ENCODE results near the gene C2orf81.
A peak's percentile ranks its signal among the peaks of the same experiment; 100 is the strongest.

C2orf81 gene

GRCh38 chr2:74458132-74458937, 36.9 kb upstream of the C2orf81 start, which contains the start of gene WBP1:
Gene WBP1 (plus strand): TSS chr2:74458438. CDS start chr2:74458603, 165 bp downstream.
- H3K4me1 ChIP-seq (ENCODE audit: control insufficient read depth in 5 of 5, insufficient read depth in 5 of 5, low read length in 5 of 5): peaks cover 11 to 44% (median 39%) of the 10 kb centered on the region in 5 donors
- H3K9me3 ChIP-seq (ENCODE audit: control insufficient read depth in 5 of 5, low read length in 5 of 5): no peaks in the 10 kb centered on the region
- H3K4me3 ChIP-seq (ENCODE audit: low read depth in 1 of 5, low read length in 5 of 5): peak within 1 kb of the TSS; percentile 83 to 97 (median 86)
- peak within 1 kb of the TSS; percentile 68 to 89 (median 86) for H3K9ac ChIP-seq (ENCODE audit: low read length in 5 of 5)
- no peaks in the 10 kb centered on the region for H3K27me3 ChIP-seq (ENCODE audit: control insufficient read depth in 5 of 5, insufficient read depth in 4 of 5, low read length in 5 of 5)
- peaks cover 0 to 24% (median 21%) of the 10 kb centered on the region in 5 donors for H3K36me3 ChIP-seq (ENCODE audit: control insufficient read depth in 5 of 5, insufficient read depth in 5 of 5, low read length in 5 of 5)
- H3K27ac ChIP-seq (ENCODE audit: low read depth, low read length): peak within 1 kb of the TSS; percentile 97

DNA sequence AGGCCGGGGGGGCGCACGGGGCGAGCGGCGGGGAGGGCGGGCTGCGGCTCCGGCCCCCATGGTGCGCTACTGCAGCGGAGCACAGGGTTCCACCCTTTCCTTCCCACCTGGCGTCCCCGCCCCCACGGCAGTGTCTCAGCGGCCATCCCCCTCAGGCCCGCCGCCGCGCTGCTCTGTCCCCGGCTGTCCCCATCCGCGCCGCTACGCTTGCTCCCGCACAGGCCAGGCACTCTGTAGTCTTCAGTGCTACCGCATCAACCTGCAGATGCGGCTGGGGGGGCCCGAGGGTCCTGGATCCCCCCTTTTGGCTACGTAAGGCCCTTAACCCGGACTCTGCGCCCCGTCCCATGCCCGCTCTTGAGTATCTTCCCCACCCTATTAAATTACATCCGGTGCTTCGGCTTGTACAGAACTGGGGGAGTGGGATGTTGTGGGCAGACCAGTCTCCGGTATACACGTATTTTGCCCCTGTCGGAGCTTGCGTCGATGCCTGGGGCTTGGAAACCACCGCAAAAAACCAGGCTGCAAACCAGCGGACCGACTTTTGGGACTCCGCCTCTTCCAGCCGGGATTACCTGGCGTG, 36.2 kb upstream of the C2orf81 start:
- Histone ChIP-seq H3K36me3 (ENCODE audit: control insufficient read depth in 5 of 5, insufficient read depth in 5 of 5, low read length in 5 of 5) (peaks cover 0 to 18% (median 17%) of the 10 kb centered on the region in 5 donors), H3K4me1 (ENCODE audit: control insufficient read depth in 5 of 5, insufficient read depth in 5 of 5, low read length in 5 of 5) (peaks cover 11 to 44% (median 39%) of the 10 kb centered on the region in 5 donors), H3K27me3 (ENCODE audit: control insufficient read depth in 5 of 5, insufficient read depth in 4 of 5, low read length in 5 of 5) (no peaks in the 10 kb centered on the region)

GRCh38 chr2:74457129-74457548, 35.7 kb upstream of the C2orf81 start:
- Histone ChIP-seq H3K4me3 (ENCODE audit: low read depth in 1 of 5, low read length in 5 of 5) (peak overlapping the region; percentile 68 to 88 (median 86)), H3K36me3 (ENCODE audit: control insufficient read depth in 5 of 5, insufficient read depth in 5 of 5, low read length in 5 of 5) (peaks cover 0 to 13% (median 12%) of the 10 kb centered on the region in 5 donors), H3K27me3 (ENCODE audit: control insufficient read depth in 5 of 5, insufficient read depth in 4 of 5, low read length in 5 of 5) (no peaks in the 10 kb centered on the region), H3K9me3 (ENCODE audit: control insufficient read depth in 5 of 5, low read length in 5 of 5) (no peaks in the 10 kb centered on the region), H3K9ac (ENCODE audit: low read length in 5 of 5) (peak overlapping the region in 4 of 5 donors; percentile 38 to 68 (median 53)), H3K27ac (ENCODE audit: low read depth, low read length) (peak overlapping the region; percentile 97), H3K4me1 (ENCODE audit: control insufficient read depth in 5 of 5, insufficient read depth in 5 of 5, low read length in 5 of 5) (peaks cover 11 to 44% (median 39%) of the 10 kb centered on the region in 5 donors)

More for the DNA sequence above, 36.2 kb upstream of the C2orf81 start:
- Histone ChIP-seq H3K9ac (ENCODE audit: low read length in 5 of 5) (peak overlapping the region; percentile 68 to 89 (median 86)), H3K9me3 (ENCODE audit: control insufficient read depth in 5 of 5, low read length in 5 of 5) (no peaks in the 10 kb centered on the region), H3K27ac (ENCODE audit: low read depth, low read length) (peak overlapping the region; percentile 97), H3K4me3 (ENCODE audit: low read depth in 1 of 5, low read length in 5 of 5) (peak overlapping the region; percentile 83 to 91 (median 86))

GRCh38 chr2:74454654-74455511, 33.5 kb upstream of the C2orf81 start, which contains the start of gene INO80B:
Gene INO80B (plus strand): TSS chr2:74455087. CDS start chr2:74455117, 30 bp downstream.
- Histone ChIP-seq H3K4me1 (ENCODE audit: control insufficient read depth in 5 of 5, insufficient read depth in 5 of 5, low read length in 5 of 5) (peaks cover 11 to 44% (median 39%) of the 10 kb centered on the region in 5 donors), H3K27me3 (ENCODE audit: control insufficient read depth in 5 of 5, insufficient read depth in 4 of 5, low read length in 5 of 5) (no peaks in the 10 kb centered on the region), H3K4me3 (ENCODE audit: low read depth in 1 of 5, low read length in 5 of 5) (peak within 1 kb of the TSS; percentile 76 to 91 (median 87)), H3K9me3 (ENCODE audit: control insufficient read depth in 5 of 5, low read length in 5 of 5) (no peaks in the 10 kb centered on the region), H3K9ac (ENCODE audit: low read length in 5 of 5) (peak within 1 kb of the TSS; percentile 73 to 90 (median 82)), H3K36me3 (ENCODE audit: control insufficient read depth in 5 of 5, insufficient read depth in 5 of 5, low read length in 5 of 5) (no peaks in the 10 kb centered on the region), H3K27ac (ENCODE audit: low read depth, low read length) (peak within 1 kb of the TSS; percentile 79)

DNA sequence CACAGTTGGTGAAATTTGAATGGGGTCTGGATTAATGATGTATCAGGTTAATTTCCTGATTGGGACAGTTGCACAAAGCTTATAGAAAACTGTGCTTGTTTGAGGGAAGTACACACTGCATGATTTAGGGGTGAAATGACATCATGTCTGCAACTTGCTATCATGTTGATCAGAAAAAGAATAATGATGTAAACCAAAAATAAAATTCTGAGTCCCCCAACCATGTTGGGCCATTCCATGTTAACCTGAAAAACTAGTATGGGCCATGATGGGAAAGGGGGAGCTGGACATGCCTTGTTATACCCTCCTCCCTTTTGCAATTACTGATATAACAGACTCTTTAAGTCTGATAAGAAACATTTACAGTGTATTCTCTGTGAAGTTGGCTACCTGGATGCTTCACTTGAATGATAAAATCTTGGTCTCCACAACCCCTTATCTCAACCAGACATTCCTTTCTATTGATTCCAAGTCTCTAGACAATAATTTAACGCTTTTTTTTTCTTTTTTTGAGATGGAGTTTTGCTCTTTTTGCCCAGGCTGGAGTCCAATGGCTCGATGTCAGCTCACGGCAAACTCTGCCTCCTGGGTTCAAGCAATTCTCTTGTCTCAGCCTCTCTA, 29.3 kb upstream of the C2orf81 start:
- H3K4me1 ChIP-seq (ENCODE audit: control insufficient read depth in 5 of 5, insufficient read depth in 5 of 5, low read length in 5 of 5): peaks cover 7 to 12% (median 12%) of the 10 kb centered on the region in 5 donors
- H3K9me3 ChIP-seq (ENCODE audit: control insufficient read depth in 5 of 5, low read length in 5 of 5): no peaks in the 10 kb centered on the region
- no peak overlapping the region for H3K4me3 ChIP-seq (ENCODE audit: low read depth in 1 of 5, low read length in 5 of 5)
- H3K27ac ChIP-seq (ENCODE audit: low read depth, low read length): no peak overlapping the region
- H3K27me3 ChIP-seq (ENCODE audit: control insufficient read depth in 5 of 5, insufficient read depth in 4 of 5, low read length in 5 of 5): no peaks in the 10 kb centered on the region
- H3K9ac ChIP-seq (ENCODE audit: low read length in 5 of 5): no peak overlapping the region
- no peaks in the 10 kb centered on the region for H3K36me3 ChIP-seq (ENCODE audit: control insufficient read depth in 5 of 5, insufficient read depth in 5 of 5, low read length in 5 of 5)

DNA sequence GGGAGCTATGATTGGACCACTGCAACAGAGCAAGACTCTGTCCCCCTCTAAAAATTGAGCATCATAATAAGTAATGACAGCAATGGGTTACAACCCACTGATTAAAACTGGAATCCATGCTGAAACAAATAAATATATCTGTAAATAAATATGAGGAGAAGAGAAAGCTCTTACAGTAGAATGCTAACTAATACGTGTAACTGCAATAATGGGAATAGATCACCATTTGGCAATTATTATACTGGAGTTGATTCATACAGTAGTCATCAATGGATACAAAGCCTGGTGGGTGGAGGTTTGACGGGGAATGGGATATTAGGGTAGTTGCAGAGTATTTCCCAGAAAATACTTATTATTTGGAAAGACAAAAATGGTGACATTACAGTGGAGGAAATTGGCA, 27.4 kb upstream of the C2orf81 start:
- H3K27ac ChIP-seq (ENCODE audit: low read depth, low read length): no peak overlapping the region
- no peak overlapping the region for H3K9ac ChIP-seq (ENCODE audit: low read length in 5 of 5)
- H3K4me3 ChIP-seq (ENCODE audit: low read depth in 1 of 5, low read length in 5 of 5): no peak overlapping the region
- no peaks in the 10 kb centered on the region for H3K9me3 ChIP-seq (ENCODE audit: control insufficient read depth in 5 of 5, low read length in 5 of 5)
- no peaks in the 10 kb centered on the region for H3K36me3 ChIP-seq (ENCODE audit: control insufficient read depth in 5 of 5, insufficient read depth in 5 of 5, low read length in 5 of 5)
- no peaks in the 10 kb centered on the region for H3K27me3 ChIP-seq (ENCODE audit: control insufficient read depth in 5 of 5, insufficient read depth in 4 of 5, low read length in 5 of 5)
- H3K4me1 ChIP-seq (ENCODE audit: control insufficient read depth in 5 of 5, insufficient read depth in 5 of 5, low read length in 5 of 5): peaks cover 0 to 7% (median 3%) of the 10 kb centered on the region in 5 donors

DNA sequence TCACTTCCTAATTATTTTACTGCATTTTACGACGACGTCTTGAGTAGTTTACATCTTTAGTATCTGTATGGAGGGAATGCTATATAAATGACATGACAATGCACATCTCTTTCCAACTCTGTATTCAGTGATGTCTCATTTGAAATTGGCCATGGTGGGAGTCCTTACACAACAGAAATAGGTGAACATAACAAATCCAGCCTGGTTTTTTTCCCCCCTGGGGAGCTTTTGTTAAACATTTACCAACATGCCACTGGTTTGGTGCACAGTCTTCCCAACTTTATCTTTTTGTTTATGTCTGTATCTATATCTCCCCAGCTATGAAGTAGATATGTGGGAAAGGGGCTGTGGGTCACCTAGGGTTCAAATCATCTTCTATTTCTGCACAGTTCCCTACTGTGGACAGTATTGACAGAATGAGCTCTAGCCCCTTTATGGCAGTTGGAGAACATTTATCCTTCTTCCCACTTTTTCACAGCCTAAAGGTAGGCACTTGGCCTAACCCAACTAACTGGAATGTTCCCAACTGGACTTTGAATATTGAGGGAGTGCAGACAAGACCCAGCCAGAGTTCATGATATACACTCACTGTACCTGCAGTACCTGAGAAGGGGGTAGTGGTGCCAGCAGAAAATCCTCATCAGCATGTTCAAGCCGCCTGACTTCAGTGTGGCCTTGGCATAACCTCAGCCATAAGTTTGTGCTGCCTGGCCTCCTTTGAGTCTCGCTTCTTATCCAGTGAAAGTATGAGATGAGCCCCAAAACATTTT, 26.0 kb upstream of the C2orf81 start:
- Histone ChIP-seq H3K27ac (ENCODE audit: low read depth, low read length) (no peak overlapping the region), H3K9ac (ENCODE audit: low read length in 5 of 5) (no peak overlapping the region)

GRCh38 chr2:74444498-74445318, 23.3 kb upstream of the C2orf81 start:
- H3K4me3 ChIP-seq (ENCODE audit: low read depth in 1 of 5, low read length in 5 of 5): no peak overlapping the region
- H3K9me3 ChIP-seq (ENCODE audit: control insufficient read depth in 5 of 5, low read length in 5 of 5): no peaks in the 10 kb centered on the region
- no peak overlapping the region for H3K9ac ChIP-seq (ENCODE audit: low read length in 5 of 5)
- no peak overlapping the region for H3K27ac ChIP-seq (ENCODE audit: low read depth, low read length)
- H3K4me1 ChIP-seq (ENCODE audit: control insufficient read depth in 5 of 5, insufficient read depth in 5 of 5, low read length in 5 of 5): peaks cover under 1 to 32% (median 29%) of the 10 kb centered on the region in 5 donors
- no peaks in the 10 kb centered on the region for H3K36me3 ChIP-seq (ENCODE audit: control insufficient read depth in 5 of 5, insufficient read depth in 5 of 5, low read length in 5 of 5)
- peaks cover 0 to 5% (median 0%) of the 10 kb centered on the region in 5 donors for H3K27me3 ChIP-seq (ENCODE audit: control insufficient read depth in 5 of 5, insufficient read depth in 4 of 5, low read length in 5 of 5)

More for the DNA sequence above, 26.0 kb upstream of the C2orf81 start:
- no peaks in the 10 kb centered on the region for H3K36me3 ChIP-seq (ENCODE audit: control insufficient read depth in 5 of 5, insufficient read depth in 5 of 5, low read length in 5 of 5)
- H3K27me3 ChIP-seq (ENCODE audit: control insufficient read depth in 5 of 5, insufficient read depth in 4 of 5, low read length in 5 of 5): no peaks in the 10 kb centered on the region
- no peaks in the 10 kb centered on the region for H3K9me3 ChIP-seq (ENCODE audit: control insufficient read depth in 5 of 5, low read length in 5 of 5)
- no peak overlapping the region for H3K4me3 ChIP-seq (ENCODE audit: low read depth in 1 of 5, low read length in 5 of 5)
- peaks cover 0 to 7% (median 3%) of the 10 kb centered on the region in 5 donors for H3K4me1 ChIP-seq (ENCODE audit: control insufficient read depth in 5 of 5, insufficient read depth in 5 of 5, low read length in 5 of 5)

All from subcutaneous abdominal adipose tissue (tissue), 5 donors.